Thyroid gland (tissue), 4 donors: ENCODE measurements around the gene SAMD14. TPM values are rescaled to one million over a fixed set of nuclear protein-coding genes. Genes with fewer than 3 reads are reported as not detected.
A peak's percentile ranks its signal among the peaks of the same experiment; 100 is the strongest.

ENCODE experiments used
- DNase-seq, 2 donors: peaks; one replicate each; pipeline ENCODE4 v3.0.0-alpha.2; 2019
- H3K27ac ChIP-seq, 3 donors: fragments of 200-600 bp; sonication (generic); 1 replicate in 2 of 3; 2 replicates in 1 of 3; pipeline ENCODE4 v1.5.1; 2016 to 2019; ENCODE audit warnings: mild to moderate bottlenecking in 1 of 3, moderate library complexity in 1 of 3
- H3K27me3 ChIP-seq: fragments of 200-600 bp; sonication (generic); one replicate; pipeline ENCODE4 v1.5.1; 2019
- H3K36me3 ChIP-seq, 2 donors: fragments of 200-600 bp; sonication (generic); one replicate each; pipeline ENCODE4 v1.5.1; 2016 to 2019
- H3K4me1 ChIP-seq, 2 donors: fragments of 200-600 bp; sonication (generic); one replicate each; pipeline ENCODE4 v1.5.1; 2017 to 2019
- H3K4me3 ChIP-seq, 3 donors: fragments of 200-600 bp; sonication (generic); replicated peaks in 1 of 3; 1 replicate in 2 of 3; 2 replicates in 1 of 3; pipeline ENCODE4 v1.5.1; 2016; ENCODE audit warnings: mild to moderate bottlenecking in 1 of 3
- H3K9me3 ChIP-seq: fragments of 200-600 bp; sonication (generic); one replicate; pipeline ENCODE4 v1.5.1; 2017
- POLR2A ChIP-seq, 2 donors: fragments of 450-650 bp; IDR thresholded peaks; one replicate each; pipeline ENCODE4 v1.6.1; 2017; ENCODE audit warnings: antibody characterized with exemption in 2 of 2, mild to moderate bottlenecking in 2 of 2, moderate library complexity in 1 of 2
- WGBS, 2 donors: methylation state at CpG; one replicate each; pipeline ENCODE4 v1.1.5; 2017; 5-methylcytosine and 5-hydroxymethylcytosine counted together
- intact Hi-C: fragments of 100-400 bp; cut with DNase I; formaldehyde crosslinking; loops from one replicate; pipeline ENCODE4 v1.15.1; 2023
- total RNA-seq, 4 donors: library from RNA; depleted of rRNA; stranded (reverse); fragments of >200 nt; gene quantifications; one replicate each; pipeline ENCODE4 v1.2.3, GENCODE V29; 2016
- TF ChIP-seq, protein P1 (sequence below), 6 experiments: fragments of 200-600 bp in 3 of 6; fragments of 450-650 bp in 3 of 6; sonication (generic) in 3 of 6; IDR thresholded peaks; one replicate each; pipeline ENCODE4 v1.5.1; 2016 to 2019; ENCODE audit warnings: antibody characterized with exemption in 6 of 6, mild to moderate bottlenecking in 2 of 6, inconsistent platforms in 1 of 6, moderate library complexity in 1 of 6

Gene SAMD14
- total RNA-seq, 4 donors from 2014 or later = 0.24 to 0.81 (median 0.58) TPM

GRCh38 chr17:50171371-50172071 is 41.6 kb upstream of the SAMD14 start:
- no peak overlapping the region for H3K4me3 ChIP-seq
- intact Hi-C loops = no loop called here
- H3K9me3 ChIP-seq = no peaks in the 10 kb centered on the region
- peaks cover 0 to 15% of the 10 kb centered on the region in 2 donors for H3K4me1 ChIP-seq
- DNase-seq = no peak
- no peaks in the 10 kb centered on the region for H3K36me3 ChIP-seq
- 87 to 91% methylated on average over 6 to 12 of the region's 17 CpGs for WGBS, 2 donors
- TF ChIP-seq, protein P1, sequence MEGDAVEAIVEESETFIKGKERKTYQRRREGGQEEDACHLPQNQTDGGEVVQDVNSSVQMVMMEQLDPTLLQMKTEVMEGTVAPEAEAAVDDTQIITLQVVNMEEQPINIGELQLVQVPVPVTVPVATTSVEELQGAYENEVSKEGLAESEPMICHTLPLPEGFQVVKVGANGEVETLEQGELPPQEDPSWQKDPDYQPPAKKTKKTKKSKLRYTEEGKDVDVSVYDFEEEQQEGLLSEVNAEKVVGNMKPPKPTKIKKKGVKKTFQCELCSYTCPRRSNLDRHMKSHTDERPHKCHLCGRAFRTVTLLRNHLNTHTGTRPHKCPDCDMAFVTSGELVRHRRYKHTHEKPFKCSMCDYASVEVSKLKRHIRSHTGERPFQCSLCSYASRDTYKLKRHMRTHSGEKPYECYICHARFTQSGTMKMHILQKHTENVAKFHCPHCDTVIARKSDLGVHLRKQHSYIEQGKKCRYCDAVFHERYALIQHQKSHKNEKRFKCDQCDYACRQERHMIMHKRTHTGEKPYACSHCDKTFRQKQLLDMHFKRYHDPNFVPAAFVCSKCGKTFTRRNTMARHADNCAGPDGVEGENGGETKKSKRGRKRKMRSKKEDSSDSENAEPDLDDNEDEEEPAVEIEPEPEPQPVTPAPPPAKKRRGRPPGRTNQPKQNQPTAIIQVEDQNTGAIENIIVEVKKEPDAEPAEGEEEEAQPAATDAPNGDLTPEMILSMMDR (IDR thresholded peaks at IDR 0.05) = no peak
- TF ChIP-seq POLR2A (IDR thresholded peaks at IDR 0.05) = no peak
- H3K27me3 ChIP-seq = no peaks in the 10 kb centered on the region
- H3K27ac ChIP-seq = no peak overlapping the region

GRCh38 chr17:50170662-50171370 is 40.9 kb upstream of the SAMD14 start:
- no peaks in the 10 kb centered on the region for H3K9me3 ChIP-seq
- no peak overlapping the region for H3K4me3 ChIP-seq
- 88 to 94% methylated on average over 10 of the region's 10 CpGs for WGBS, 2 donors
- H3K27me3 ChIP-seq = no peaks in the 10 kb centered on the region
- no peak for DNase-seq
- H3K36me3 ChIP-seq = no peaks in the 10 kb centered on the region
- intact Hi-C loops = no loop called here
- peaks cover 0 to 10% of the 10 kb centered on the region in 2 donors for H3K4me1 ChIP-seq
- H3K27ac ChIP-seq = no peak overlapping the region
- no peak for TF ChIP-seq POLR2A (IDR thresholded peaks at IDR 0.05)
- TF ChIP-seq, protein P1 (IDR thresholded peaks at IDR 0.05) = no peak

DNA sequence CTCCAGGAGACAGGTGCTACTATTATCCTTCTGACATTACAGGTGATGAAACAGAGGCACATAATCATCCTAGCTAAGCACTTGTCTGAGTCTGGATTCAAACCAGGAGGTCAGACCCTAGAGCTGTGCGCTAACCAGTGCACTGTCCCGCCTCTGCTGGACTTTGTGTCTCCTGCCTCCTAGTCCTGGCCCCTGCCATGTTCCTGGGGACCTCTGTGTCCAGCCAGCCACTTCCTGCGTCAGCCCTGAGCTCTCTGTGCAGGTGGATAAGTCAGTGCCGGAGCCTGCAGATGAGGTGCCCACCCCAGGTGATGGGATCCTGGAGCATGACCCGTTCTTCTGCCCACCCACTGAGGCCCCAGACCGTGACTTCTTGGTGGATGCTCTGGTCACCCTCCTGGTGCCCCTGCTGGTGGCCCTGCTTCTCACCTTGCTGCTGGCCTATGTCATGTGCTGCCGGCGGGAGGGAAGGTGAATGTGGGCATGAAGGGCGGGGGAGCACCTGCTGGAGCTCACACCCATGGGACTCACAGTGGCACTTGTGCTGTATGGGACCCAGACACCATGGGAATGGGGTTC is 40.0 kb upstream of the SAMD14 start:
- Histone ChIP-seq H3K36me3 (no peaks in the 10 kb centered on the region), H3K4me1 (peaks cover 0 to 8% of the 10 kb centered on the region in 2 donors), H3K9me3 (no peaks in the 10 kb centered on the region), H3K4me3 (no peak overlapping the region), H3K27me3 (no peaks in the 10 kb centered on the region), H3K27ac (no peak overlapping the region)
- intact Hi-C loops = no loop called here
- 90 to 98% methylated on average over 7 to 9 of the region's 9 CpGs for WGBS, 2 donors
- DNase-seq = no peak
- TF ChIP-seq, protein P1 (IDR thresholded peaks at IDR 0.05) = no peak
- TF ChIP-seq POLR2A (IDR thresholded peaks at IDR 0.05) = no peak

DNA sequence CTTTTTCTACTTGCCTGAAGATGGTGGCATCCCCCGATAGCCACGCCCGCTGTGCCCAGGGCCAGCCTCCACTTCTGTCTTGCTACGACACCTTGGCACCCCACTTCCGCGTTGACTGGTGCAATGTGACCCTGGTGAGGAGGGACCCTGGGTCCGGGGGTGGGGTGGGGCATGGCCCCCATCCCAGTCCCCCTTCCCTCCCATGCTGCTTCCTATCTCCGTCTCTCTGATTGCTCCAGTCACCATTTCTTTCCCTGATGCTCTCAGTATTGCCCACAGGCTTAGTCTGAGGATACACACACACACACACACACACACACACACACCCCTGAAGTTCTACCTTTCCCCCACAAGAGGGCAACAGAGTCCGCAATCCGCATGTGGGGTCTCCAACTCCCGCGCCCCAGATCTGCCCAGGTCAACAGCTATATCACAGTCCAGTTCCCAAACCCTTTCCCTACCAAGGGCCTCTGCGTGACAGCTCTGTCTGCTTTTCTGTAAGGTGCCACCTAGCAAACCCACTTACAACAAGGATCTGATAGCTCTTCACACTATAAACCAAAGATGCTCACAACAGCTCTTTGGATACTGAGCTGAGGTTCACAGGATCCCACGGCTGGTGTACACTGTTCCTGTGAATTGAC is 39.3 kb upstream of the SAMD14 start:
- Histone ChIP-seq H3K9me3 (no peaks in the 10 kb centered on the region), H3K36me3 (no peaks in the 10 kb centered on the region), H3K4me3 (no peak overlapping the region), H3K27ac (no peak overlapping the region), H3K27me3 (no peaks in the 10 kb centered on the region), H3K4me1 (peaks cover 0 to 8% of the 10 kb centered on the region in 2 donors)
- TF ChIP-seq, protein P1 (IDR thresholded peaks at IDR 0.05) = peak in 5 of 6 experiments; percentile 48 to 98 (median 80)
- no peak for TF ChIP-seq POLR2A (IDR thresholded peaks at IDR 0.05)
- WGBS, 2 donors = 30 to 40% methylated on average over 13 to 14 of the region's 14 CpGs
- intact Hi-C loops = no loop called here
- DNase-seq = peak; percentile 21 to 39
